Neuronal stem cell (in vitro differentiated cells): ENCODE results near the gene PKP2.

Experiments used
- DNase-seq: peaks from one replicate; pipeline ENCODE4 v3.0.0-alpha.2; 2013; ENCODE audit warnings: low spot score
- H2AFZ ChIP-seq: one replicate; pipeline ENCODE4 v1.6.1; 2013; ENCODE audit warnings: mild to moderate bottlenecking, low read length, inconsistent platforms
- H2AK5ac ChIP-seq: 2 replicates; pipeline ENCODE4 v1.6.1; 2013; ENCODE audit warnings: low read depth, mild to moderate bottlenecking, inconsistent platforms, low read length, moderate library complexity, mixed read lengths
- H2BK120ac ChIP-seq: 2 replicates; pipeline ENCODE4 v1.6.1; 2013; ENCODE audit warnings: low read depth, mild to moderate bottlenecking, inconsistent platforms, low read length, moderate library complexity, mixed read lengths
- H2BK12ac ChIP-seq: one replicate; pipeline ENCODE4 v1.6.1; 2013; ENCODE audit warnings: low read length, inconsistent platforms
- H2BK15ac ChIP-seq: 2 replicates; pipeline ENCODE4 v1.6.1; 2013; ENCODE audit warnings: mild to moderate bottlenecking, low read length, inconsistent platforms, mixed read lengths
- H2BK5ac ChIP-seq: one replicate; pipeline ENCODE4 v1.6.1; 2013; ENCODE audit warnings: inconsistent platforms, mild to moderate bottlenecking, low read length, moderate library complexity
- H3K14ac ChIP-seq: one replicate; pipeline ENCODE4 v1.6.1; 2013; ENCODE audit warnings: low read length, inconsistent platforms
- H3K18ac ChIP-seq: 2 replicates; pipeline ENCODE4 v1.6.1; 2013; ENCODE audit warnings: low read length, inconsistent platforms
- H3K23ac ChIP-seq: 2 replicates; pipeline ENCODE4 v1.6.1; 2013; ENCODE audit warnings: low read depth, mild to moderate bottlenecking, mixed read lengths, low read length, inconsistent platforms; ENCODE audit not compliant: poor library complexity
- H3K27ac ChIP-seq: replicated peaks from 3 replicates; pipeline ENCODE4 v1.5.1; 2013; ENCODE audit warnings: low read length, inconsistent platforms
- H3K27me3 ChIP-seq, 3 experiments: 2 replicates each; pipeline ENCODE4 v1.6.1; 2013; ENCODE audit warnings: low read length in 3 of 3, mild to moderate bottlenecking in 2 of 3, inconsistent platforms in 1 of 3, low read depth in 1 of 3, mixed read lengths in 1 of 3, moderate library complexity in 1 of 3; ENCODE audit not compliant: control insufficient read depth in 3 of 3, insufficient read depth in 3 of 3
- H3K36me3 ChIP-seq, 2 donors: replicated peaks in 1 of 2; 2 replicates each; pipeline ENCODE4 v1.6.1; 2013; ENCODE audit warnings: low read length in 2 of 2; ENCODE audit not compliant: control insufficient read depth in 2 of 2, insufficient read depth in 2 of 2
- H3K4ac ChIP-seq: 2 replicates; pipeline ENCODE4 v1.6.1; 2013; ENCODE audit warnings: inconsistent platforms, mild to moderate bottlenecking, low read length, moderate library complexity
- H3K4me1 ChIP-seq, 2 donors: 1 replicate in 1 of 2; 2 replicates in 1 of 2; pipeline ENCODE4 v1.6.1; 2013; ENCODE audit warnings: low read length in 2 of 2, low read depth in 1 of 2; ENCODE audit not compliant: control insufficient read depth in 2 of 2, insufficient read depth in 1 of 2
- H3K4me2 ChIP-seq: one replicate; pipeline ENCODE4 v1.6.1; 2013; ENCODE audit warnings: mild to moderate bottlenecking, low read length, inconsistent platforms; ENCODE audit not compliant: insufficient read depth, poor library complexity, severe bottlenecking
- H3K4me3 ChIP-seq, 2 donors: 2 replicates each; pipeline ENCODE4 v1.5.1; 2013; ENCODE audit warnings: low read length in 2 of 2, mild to moderate bottlenecking in 2 of 2, inconsistent platforms in 1 of 2, moderate library complexity in 1 of 2
- H3K79me1 ChIP-seq: one replicate; pipeline ENCODE4 v1.6.1; 2013; ENCODE audit warnings: low read depth, mild to moderate bottlenecking, inconsistent platforms, low read length, moderate library complexity
- H3K9ac ChIP-seq: one replicate; pipeline ENCODE4 v1.6.1; 2013; ENCODE audit warnings: mild to moderate bottlenecking, low read depth, low read length, inconsistent platforms; ENCODE audit not compliant: poor library complexity
- H3K9me3 ChIP-seq, 2 donors: replicated peaks in 1 of 2; 2 replicates each; pipeline versions ENCODE3 to v1.6.1; 2013; ENCODE audit warnings: low read length in 2 of 2, mild to moderate bottlenecking in 2 of 2, inconsistent platforms in 1 of 2, low read depth in 1 of 2, mixed read lengths in 1 of 2, moderate library complexity in 1 of 2; ENCODE audit not compliant: control insufficient read depth in 2 of 2, insufficient read depth in 1 of 2
- H4K8ac ChIP-seq: one replicate; pipeline ENCODE4 v1.6.1; 2013; ENCODE audit warnings: low read depth, mild to moderate bottlenecking, inconsistent platforms, low read length, moderate library complexity
- H4K91ac ChIP-seq: one replicate; pipeline ENCODE4 v1.6.1; 2013; ENCODE audit warnings: low read length, low read depth, mild to moderate bottlenecking, inconsistent platforms; ENCODE audit not compliant: poor library complexity
- WGBS, 2 donors: extraction: QIAGEN DNeasy Blood & Tissue Kit; methylation state at CpG; one replicate each; pipeline ENCODE4 v1.1.7; 2013; ENCODE audit warnings: missing lambda C conversion rate in 2 of 2, mixed read lengths in 1 of 2; ENCODE audit not compliant: insufficient read length in 2 of 2, insufficient replicate concordance in 1 of 2; ENCODE audit errors: extremely low coverage in 2 of 2; 5-methylcytosine and 5-hydroxymethylcytosine counted together

Gene PKP2

GRCh38 chr12:32801269-32801980 lies 95.2 kb downstream of the PKP2 start:
- Histone ChIP-seq H3K27me3 (no peaks in the 10 kb centered on the region), H3K4me1 (no peaks in the 10 kb centered on the region), H3K4me2 (no peak overlapping the region), H2BK15ac (no peak overlapping the region), H3K18ac (no peak overlapping the region), H3K9ac (no peak overlapping the region), H3K4me3 (no peak overlapping the region), H4K8ac (no peak overlapping the region), H3K36me3 (peaks cover 0 to 2% of the 10 kb centered on the region in 2 donors), H4K91ac (no peak overlapping the region), H3K27ac (no peak overlapping the region), H3K9me3 (no peaks in the 10 kb centered on the region), H3K4ac (no peak overlapping the region), H2AFZ (no peak overlapping the region), H2BK5ac (no peak overlapping the region), H2BK120ac (no peak overlapping the region), H3K23ac (no peak overlapping the region), H3K14ac (no peak overlapping the region), H3K79me1 (no peaks in the 10 kb centered on the region), H2AK5ac (no peak overlapping the region), H2BK12ac (no peak overlapping the region)
- DNase-seq: no peak
- WGBS, 2 donors: no CpG with 5 or more reads among the region's 5 CpGs

- H3K79me1 ChIP-seq: no peaks in the 10 kb centered on the region
- H3K27me3 ChIP-seq: no peaks in the 10 kb centered on the region
- H2AK5ac ChIP-seq: no peak overlapping the region
- H3K9ac ChIP-seq: no peak overlapping the region
- H3K18ac ChIP-seq: no peak overlapping the region
- H3K4me2 ChIP-seq: no peak overlapping the region
- no CpG with 5 or more reads among the region's 4 CpGs for WGBS, 2 donors
- H3K36me3 ChIP-seq: no peaks in the 10 kb centered on the region
- H2BK12ac ChIP-seq: no peak overlapping the region
- H4K8ac ChIP-seq: no peak overlapping the region
- no peak overlapping the region for H4K91ac ChIP-seq
- peaks cover 0 to 1% of the 10 kb centered on the region in 2 donors for H3K4me1 ChIP-seq
- no peak overlapping the region for H3K4ac ChIP-seq
- H2AFZ ChIP-seq: no peak overlapping the region
- no peak overlapping the region for H3K14ac ChIP-seq
- no peak overlapping the region for H2BK5ac ChIP-seq
- DNase-seq: no peak
- no peak overlapping the region for H2BK15ac ChIP-seq
- H3K9me3 ChIP-seq: no peaks in the 10 kb centered on the region
- no peak overlapping the region for H3K27ac ChIP-seq
- no peak overlapping the region for H2BK120ac ChIP-seq
- no peak overlapping the region for H3K4me3 ChIP-seq
- no peak overlapping the region for H3K23ac ChIP-seq
Observed at GRCh38 chr12:32794281-32794680, 102.3 kb downstream of the PKP2 start.

- H2BK120ac ChIP-seq: no peak overlapping the region
- no peaks in the 10 kb centered on the region for H3K9me3 ChIP-seq
- H2BK5ac ChIP-seq: no peak overlapping the region
- no CpG with 5 or more reads among the region's 2 CpGs for WGBS, 2 donors
- H3K14ac ChIP-seq: no peak overlapping the region
- no peak overlapping the region for H3K23ac ChIP-seq
- no peak overlapping the region for H3K4me2 ChIP-seq
- H3K27me3 ChIP-seq: no peaks in the 10 kb centered on the region
- no peak overlapping the region for H3K9ac ChIP-seq
- H3K27ac ChIP-seq: no peak overlapping the region
- no peak overlapping the region for H3K4ac ChIP-seq
- no peak overlapping the region for H4K8ac ChIP-seq
- no peak for DNase-seq
- no peak overlapping the region for H4K91ac ChIP-seq
- no peak overlapping the region for H2BK15ac ChIP-seq
- H2AK5ac ChIP-seq: no peak overlapping the region
- H3K79me1 ChIP-seq: no peaks in the 10 kb centered on the region
- no peak overlapping the region for H3K4me3 ChIP-seq
- H3K36me3 ChIP-seq: no peaks in the 10 kb centered on the region
- H3K4me1 ChIP-seq: peaks cover 0 to 5% of the 10 kb centered on the region in 2 donors
- H2BK12ac ChIP-seq: no peak overlapping the region
- no peak overlapping the region for H2AFZ ChIP-seq
- H3K18ac ChIP-seq: no peak overlapping the region
Observed at GRCh38 chr12:32789916-32790315, 106.7 kb downstream of the PKP2 start.

GRCh38 chr12:32789446-32789845 lies 107.1 kb downstream of the PKP2 start:
- H3K4ac ChIP-seq: no peak overlapping the region
- no peak overlapping the region for H2AFZ ChIP-seq

More at GRCh38 chr12:32789446-32789845, 107.1 kb downstream of the PKP2 start:
- H2AK5ac ChIP-seq: no peak overlapping the region
- no peak overlapping the region for H2BK12ac ChIP-seq
- no peak overlapping the region for H3K9ac ChIP-seq
- H3K14ac ChIP-seq: no peak overlapping the region
- no peaks in the 10 kb centered on the region for H3K79me1 ChIP-seq
- no peak overlapping the region for H2BK5ac ChIP-seq
- H2BK15ac ChIP-seq: no peak overlapping the region
- H3K27ac ChIP-seq: no peak overlapping the region
- H4K91ac ChIP-seq: no peak overlapping the region
- H2BK120ac ChIP-seq: no peak overlapping the region
- H3K18ac ChIP-seq: no peak overlapping the region
- no peaks in the 10 kb centered on the region for H3K27me3 ChIP-seq
- no peak overlapping the region for H3K23ac ChIP-seq
- H3K4me1 ChIP-seq: peaks cover 0 to 5% of the 10 kb centered on the region in 2 donors
- H3K4me3 ChIP-seq: no peak overlapping the region
- H3K36me3 ChIP-seq: no peaks in the 10 kb centered on the region
- no peak for DNase-seq
- no peaks in the 10 kb centered on the region for H3K9me3 ChIP-seq
- no peak overlapping the region for H4K8ac ChIP-seq
- H3K4me2 ChIP-seq: no peak overlapping the region
